ENCODE results near the gene LIG1.
"Not testable (repeated sequence)": the region's sequence is repeated elsewhere in the genome, so short reads cannot be mapped to it uniquely, and the experiment has no call there.

Gene LIG1

GRCh38 chr19:48081106-48081505 is 89.0 kb downstream of the LIG1 start:
- CTCF ChIA-PET, result no interaction called here
- no peak for DNase-seq (ENCODE audit: low spot score)
- H3K27ac ChIP-seq, result no peak overlapping the region
- POLR2A ChIA-PET (ENCODE audit: low non-redundant PET), result no interaction called here
- no peak for TF ChIP-seq CTCF (conservative IDR thresholded peaks at IDR 0.05; ENCODE audit: low read depth)

GRCh38 chr19:48070177-48070769 is 99.9 kb downstream of the LIG1 start:
- CTCF ChIA-PET, result not testable (repeated sequence)

GRCh38 chr19:48069435-48069834 is 100.7 kb downstream of the LIG1 start:
- DNase-seq (ENCODE audit: low spot score), result no peak
- POLR2A ChIA-PET (ENCODE audit: low non-redundant PET), result no interaction called here
- CTCF ChIA-PET, result interaction anchor here (0.6 to 0.7 kb wide), 3 partner anchors 18 to 1479 kb away, joined by 3 to 5 read pairs (median 4); no protein-coding TSS in a partner anchor
- TF ChIP-seq CTCF (conservative IDR thresholded peaks at IDR 0.05; ENCODE audit: low read depth), result no peak
- no peak overlapping the region for H3K27ac ChIP-seq

More at GRCh38 chr19:48070177-48070769, 99.9 kb downstream of the LIG1 start:
- H3K27ac ChIP-seq; POLR2A ChIA-PET (ENCODE audit: low non-redundant PET); DNase-seq (ENCODE audit: low spot score): not testable (repeated sequence)
